ENCODE measurements around the gene HOXB9.

The HOXB9 gene

GRCh38 chr17:48596000-48596734, 30.0 kb downstream of the HOXB9 start:
- no peak for DNase-seq (ENCODE audit: low spot score)

GRCh38 chr17:48595278-48595999, 30.7 kb downstream of the HOXB9 start:
- DNase-seq (ENCODE audit: low spot score): no peak

GRCh38 chr17:48594538-48595277, 31.4 kb downstream of the HOXB9 start:
- DNase-seq (ENCODE audit: low spot score): no peak

GRCh38 chr17:48593840-48594537, 32.2 kb downstream of the HOXB9 start:
- no peak for DNase-seq (ENCODE audit: low spot score)

GRCh38 chr17:48593126-48593829, 32.9 kb downstream of the HOXB9 start, which contains the start of gene HOXB5:
Gene HOXB5, minus strand, starts transcription at chr17:48593779. Its CDS starts 97 bp downstream, at chr17:48593682.
- DNase-seq (ENCODE audit: low spot score): no peak

- no peak for DNase-seq (ENCODE audit: low spot score)
Observed at GRCh38 chr17:48592577-48592976, 33.6 kb downstream of the HOXB9 start.

- no peak for DNase-seq (ENCODE audit: low spot score)
Observed at GRCh38 chr17:48592057-48592514, 34.1 kb downstream of the HOXB9 start.

GRCh38 chr17:48591255-48592056, 34.7 kb downstream of the HOXB9 start:
- DNase-seq (ENCODE audit: low spot score): no peak

- DNase-seq (ENCODE audit: low spot score): no peak
Observed at GRCh38 chr17:48590607-48591161, 35.5 kb downstream of the HOXB9 start.

- no peak for DNase-seq (ENCODE audit: low spot score)
Observed at GRCh38 chr17:48589831-48590606, 36.1 kb downstream of the HOXB9 start, which contains the start of gene HOXB3. Gene HOXB3, minus strand, starts transcription at chr17:48590241. Its CDS starts 37,767 bp downstream, at chr17:48552474.

- DNase-seq (ENCODE audit: low spot score): no peak
Observed at GRCh38 chr17:48589060-48589830, 36.9 kb downstream of the HOXB9 start.

GRCh38 chr17:48588528-48588927, 37.6 kb downstream of the HOXB9 start:
- no peak for DNase-seq (ENCODE audit: low spot score)

- DNase-seq (ENCODE audit: low spot score): no peak
Observed at GRCh38 chr17:48588074-48588415, 38.1 kb downstream of the HOXB9 start.

GRCh38 chr17:48587276-48588073, 38.7 kb downstream of the HOXB9 start:
- DNase-seq (ENCODE audit: low spot score): no peak

GRCh38 chr17:48586355-48587258, 39.6 kb downstream of the HOXB9 start:
- DNase-seq (ENCODE audit: low spot score): no peak

GRCh38 chr17:48584223-48584741, 41.9 kb downstream of the HOXB9 start:
- DNase-seq (ENCODE audit: low spot score): no peak

Measured in cerebellar cortex (tissue), 1 donor.